ENCODE measurements around the gene RPL7A.

Gene RPL7A

DNA sequence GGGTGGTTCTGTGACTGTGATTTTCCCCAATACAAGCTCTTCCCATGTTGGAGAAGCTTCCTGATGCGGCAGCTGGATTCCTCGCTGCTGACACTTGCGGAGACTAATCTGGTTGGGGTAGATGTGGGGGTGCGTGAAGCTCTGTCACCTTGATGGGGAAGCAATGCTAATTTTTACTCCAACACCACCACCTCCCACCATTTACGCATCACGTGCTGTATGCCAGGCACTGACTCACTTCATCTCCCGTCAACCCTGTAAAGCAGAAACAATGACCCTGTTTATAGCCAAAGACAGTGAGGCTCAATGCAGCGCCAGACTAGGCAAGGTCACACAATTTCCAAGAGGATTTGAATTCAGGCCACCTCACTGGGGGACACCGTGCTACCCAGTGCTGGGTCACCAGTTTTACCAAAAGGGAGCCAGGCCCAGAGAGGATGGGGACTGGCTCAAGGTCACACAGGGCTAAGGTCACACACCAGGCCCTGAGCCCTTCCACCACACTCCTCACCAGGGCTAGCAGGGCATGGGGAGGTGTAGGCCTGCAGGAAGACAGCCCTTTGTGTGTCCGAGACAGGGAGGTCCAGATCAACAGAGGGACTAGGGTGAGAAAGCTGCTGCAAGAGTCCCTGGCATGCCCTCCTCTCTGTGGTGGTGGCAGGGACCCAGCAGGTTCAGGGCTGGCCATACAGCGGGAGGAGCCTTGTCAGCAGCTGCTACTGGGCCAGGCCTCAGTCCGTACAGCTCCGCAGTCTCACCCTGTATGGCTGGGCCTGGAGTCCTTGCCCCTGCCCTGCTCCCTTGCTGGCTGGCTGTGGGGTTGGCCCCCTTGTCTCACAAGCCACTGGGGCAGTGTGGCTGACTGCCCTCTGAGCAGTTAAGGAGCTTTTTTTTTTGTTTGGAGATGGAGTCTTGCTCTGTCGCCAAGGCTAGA is 31.4 kb downstream of the RPL7A start:
- peaks cover 12% of the 10 kb centered on the region; the same call in 1 of the 2 replicates for H3K27me3 ChIP-seq (ENCODE audit: control insufficient read depth, insufficient read depth, low read length)
- no peak overlapping the region for H3K9ac ChIP-seq (ENCODE audit: low read length)
- no peaks in the 10 kb centered on the region for H3K36me3 ChIP-seq (ENCODE audit: control insufficient read depth, insufficient read depth, low read length)
- H3K27ac ChIP-seq (ENCODE audit: low read depth, low read length), result no peak overlapping the region
- no peak overlapping the region for H3K4me3 ChIP-seq (ENCODE audit: low read depth, low read length)
- H3K9me3 ChIP-seq (ENCODE audit: control insufficient read depth, insufficient read depth, low read depth, low read length), result peaks cover 11% of the 10 kb centered on the region; the same call in 1 of the 2 replicates
- H3K4me1 ChIP-seq (ENCODE audit: control insufficient read depth, insufficient read depth, low read length), result peaks cover 3% of the 10 kb centered on the region; the same call in 1 of the 2 replicates

DNA sequence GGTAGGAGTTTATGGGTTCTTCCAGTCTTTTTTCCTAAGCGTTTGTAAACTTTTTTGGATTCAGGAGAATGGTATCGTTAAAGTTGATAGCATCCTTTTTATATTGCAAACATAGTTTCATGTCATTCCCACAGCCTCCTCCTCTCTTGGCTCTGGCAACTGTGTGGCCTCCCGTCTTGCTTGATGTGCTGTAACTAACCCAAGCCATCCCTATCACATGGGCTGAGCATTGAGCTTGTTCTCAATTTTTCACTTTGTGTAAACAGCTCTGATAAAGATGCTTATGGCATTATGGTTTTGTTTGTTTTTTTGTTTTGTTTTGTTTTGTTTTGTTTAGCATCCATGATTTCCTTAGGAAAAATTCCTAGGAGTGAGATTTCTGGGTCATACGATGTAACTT is 32.7 kb downstream of the RPL7A start:
- Histone ChIP-seq H3K4me1 (ENCODE audit: control insufficient read depth, insufficient read depth, low read length) (peaks cover 3% of the 10 kb centered on the region; the same call in 1 of the 2 replicates), H3K9me3 (ENCODE audit: control insufficient read depth, insufficient read depth, low read depth, low read length) (peaks cover 11% of the 10 kb centered on the region; the same call in 1 of the 2 replicates), H3K36me3 (ENCODE audit: control insufficient read depth, insufficient read depth, low read length) (no peaks in the 10 kb centered on the region), H3K9ac (ENCODE audit: low read length) (no peak overlapping the region), H3K27ac (ENCODE audit: low read depth, low read length) (no peak overlapping the region), H3K27me3 (ENCODE audit: control insufficient read depth, insufficient read depth, low read length) (peaks cover 12% of the 10 kb centered on the region; the same call in 1 of the 2 replicates), H3K4me3 (ENCODE audit: low read depth, low read length) (no peak overlapping the region)

DNA sequence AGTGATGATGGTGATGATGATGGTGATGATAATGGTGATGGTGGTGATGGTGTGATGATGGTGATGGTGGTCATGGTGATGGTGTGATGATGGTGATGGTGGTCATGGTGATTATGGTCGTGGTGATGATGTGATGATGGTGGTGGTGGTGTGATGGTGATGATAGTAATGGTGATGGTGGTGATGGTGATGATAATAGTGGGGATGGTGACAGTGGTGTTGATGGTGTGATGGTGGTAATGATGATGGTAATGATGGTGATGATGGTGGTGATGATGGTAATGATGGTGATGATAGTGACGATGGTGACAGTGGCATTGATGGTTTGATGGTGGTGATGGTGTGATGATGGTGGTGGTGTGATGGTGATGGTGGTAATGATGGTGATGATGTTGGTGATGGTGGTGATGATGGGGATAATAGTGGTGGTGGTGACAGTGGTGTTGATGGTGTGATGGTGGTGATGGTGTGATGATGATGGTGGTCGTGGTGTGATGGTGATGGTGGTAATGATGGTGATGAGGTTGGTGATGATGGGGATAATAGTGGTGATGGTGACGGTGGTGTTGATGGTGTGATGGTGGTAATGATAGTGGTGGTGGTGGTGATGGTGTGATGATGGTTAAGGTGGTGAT is 34.6 kb downstream of the RPL7A start:
- Histone ChIP-seq H3K4me3 (ENCODE audit: low read depth, low read length) (no peak overlapping the region), H3K9ac (ENCODE audit: low read length) (no peak overlapping the region), H3K9me3 (ENCODE audit: control insufficient read depth, insufficient read depth, low read depth, low read length) (peaks cover 11% of the 10 kb centered on the region; the same call in 1 of the 2 replicates), H3K4me1 (ENCODE audit: control insufficient read depth, insufficient read depth, low read length) (peaks cover 3% of the 10 kb centered on the region; the same call in 1 of the 2 replicates), H3K27ac (ENCODE audit: low read depth, low read length) (no peak overlapping the region), H3K27me3 (ENCODE audit: control insufficient read depth, insufficient read depth, low read length) (0 out of 2 replicates have a peak, but pooled peaks cover 3% of the 10 kb centered on the region), H3K36me3 (ENCODE audit: control insufficient read depth, insufficient read depth, low read length) (no peaks in the 10 kb centered on the region)

DNA sequence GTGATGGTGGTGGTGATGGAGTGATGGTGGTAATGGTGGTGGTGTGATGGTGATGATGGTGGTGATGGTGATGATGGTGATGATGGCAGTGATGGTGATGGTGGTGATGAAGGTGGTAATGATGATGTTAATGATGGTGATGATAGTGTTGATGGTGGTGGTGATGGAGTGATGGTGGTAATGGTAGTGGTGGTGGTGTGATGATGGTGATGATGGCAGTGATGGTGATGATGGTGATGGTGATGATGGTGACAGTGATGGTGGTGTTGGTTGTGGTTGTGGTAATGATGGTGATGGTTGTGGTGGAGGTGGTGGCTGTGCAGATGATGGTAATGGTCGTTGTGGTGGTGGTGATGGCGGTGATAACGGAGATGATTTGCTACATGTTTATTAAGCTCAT is 35.4 kb downstream of the RPL7A start:
- no peak overlapping the region for H3K27ac ChIP-seq (ENCODE audit: low read depth, low read length)
- no peaks in the 10 kb centered on the region for H3K36me3 ChIP-seq (ENCODE audit: control insufficient read depth, insufficient read depth, low read length)
- H3K9ac ChIP-seq (ENCODE audit: low read length), result no peak overlapping the region
- peaks cover 11% of the 10 kb centered on the region; the same call in 1 of the 2 replicates for H3K9me3 ChIP-seq (ENCODE audit: control insufficient read depth, insufficient read depth, low read depth, low read length)
- H3K4me1 ChIP-seq (ENCODE audit: control insufficient read depth, insufficient read depth, low read length), result no peaks in the 10 kb centered on the region; the same call in 1 of the 2 replicates
- H3K4me3 ChIP-seq (ENCODE audit: low read depth, low read length), result no peak overlapping the region
- H3K27me3 ChIP-seq (ENCODE audit: control insufficient read depth, insufficient read depth, low read length), result 0 out of 2 replicates have a peak, but pooled peaks cover under 1% of the 10 kb centered on the region

DNA sequence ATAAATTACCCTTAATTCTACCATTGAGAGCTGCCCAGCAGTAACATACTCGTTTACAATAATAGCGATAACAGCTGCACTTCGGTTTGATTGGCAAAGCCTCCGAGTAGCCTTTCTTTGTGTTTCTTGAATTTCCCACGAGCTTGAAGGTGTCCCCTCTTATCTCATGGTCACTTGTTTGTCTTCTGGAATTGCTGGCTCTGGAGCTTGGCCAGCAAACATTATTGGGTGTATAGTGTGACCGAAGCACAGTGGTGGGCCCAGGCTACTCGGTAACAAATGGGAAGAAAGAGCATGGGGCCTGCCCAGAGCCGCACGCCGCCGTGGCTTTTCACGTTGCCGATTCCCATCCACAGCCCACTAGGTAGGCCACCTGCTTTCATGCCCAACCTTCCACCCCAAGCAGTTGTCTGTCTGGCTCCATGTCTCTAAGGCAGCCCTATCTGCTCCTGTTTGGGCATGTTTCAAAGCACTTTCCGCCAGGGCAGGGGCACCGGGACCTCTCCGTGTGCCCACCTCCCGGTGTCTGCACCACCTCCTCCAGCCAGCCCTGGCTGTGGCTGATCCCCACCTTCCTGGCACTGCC is 36.8 kb downstream of the RPL7A start:
- no peak overlapping the region for H3K4me3 ChIP-seq (ENCODE audit: low read depth, low read length)
- no peaks in the 10 kb centered on the region for H3K4me1 ChIP-seq (ENCODE audit: control insufficient read depth, insufficient read depth, low read length)

DNA sequence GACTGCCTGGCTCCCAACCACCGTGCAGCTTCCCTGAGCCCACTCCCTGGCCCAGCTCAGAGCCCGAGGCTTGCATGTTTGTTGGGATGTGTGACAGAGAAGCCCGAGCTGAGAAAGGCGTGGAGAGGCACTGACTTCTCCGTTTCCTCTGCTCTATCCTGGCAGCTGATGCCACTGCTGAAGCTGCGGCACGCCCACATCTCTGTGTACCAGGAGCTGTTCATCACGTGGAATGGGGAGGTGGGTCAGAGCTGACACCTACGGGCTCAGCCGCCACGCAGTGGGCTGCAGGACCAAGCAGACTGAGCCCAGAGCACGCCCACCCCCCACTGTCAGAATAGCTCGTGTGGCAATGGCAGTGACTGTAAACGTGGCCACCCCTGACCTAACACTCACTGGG is 37.4 kb downstream of the RPL7A start:
- H3K4me1 ChIP-seq (ENCODE audit: control insufficient read depth, insufficient read depth, low read length), result no peaks in the 10 kb centered on the region
- H3K27me3 ChIP-seq (ENCODE audit: control insufficient read depth, insufficient read depth, low read length), result no peaks in the 10 kb centered on the region
- H3K9ac ChIP-seq (ENCODE audit: low read length), result no peak overlapping the region
- no peak overlapping the region for H3K4me3 ChIP-seq (ENCODE audit: low read depth, low read length)
- peaks cover 15% of the 10 kb centered on the region for H3K9me3 ChIP-seq (ENCODE audit: control insufficient read depth, insufficient read depth, low read depth, low read length)
- H3K36me3 ChIP-seq (ENCODE audit: control insufficient read depth, insufficient read depth, low read length), result no peaks in the 10 kb centered on the region
- no peak overlapping the region for H3K27ac ChIP-seq (ENCODE audit: low read depth, low read length)

More for the DNA sequence above, 36.8 kb downstream of the RPL7A start:
- Histone ChIP-seq H3K36me3 (ENCODE audit: control insufficient read depth, insufficient read depth, low read length) (no peaks in the 10 kb centered on the region), H3K9me3 (ENCODE audit: control insufficient read depth, insufficient read depth, low read depth, low read length) (peaks cover 11% of the 10 kb centered on the region; the same call in 1 of the 2 replicates), H3K27me3 (ENCODE audit: control insufficient read depth, insufficient read depth, low read length) (no peaks in the 10 kb centered on the region), H3K9ac (ENCODE audit: low read length) (no peak overlapping the region), H3K27ac (ENCODE audit: low read depth, low read length) (no peak overlapping the region)

DNA sequence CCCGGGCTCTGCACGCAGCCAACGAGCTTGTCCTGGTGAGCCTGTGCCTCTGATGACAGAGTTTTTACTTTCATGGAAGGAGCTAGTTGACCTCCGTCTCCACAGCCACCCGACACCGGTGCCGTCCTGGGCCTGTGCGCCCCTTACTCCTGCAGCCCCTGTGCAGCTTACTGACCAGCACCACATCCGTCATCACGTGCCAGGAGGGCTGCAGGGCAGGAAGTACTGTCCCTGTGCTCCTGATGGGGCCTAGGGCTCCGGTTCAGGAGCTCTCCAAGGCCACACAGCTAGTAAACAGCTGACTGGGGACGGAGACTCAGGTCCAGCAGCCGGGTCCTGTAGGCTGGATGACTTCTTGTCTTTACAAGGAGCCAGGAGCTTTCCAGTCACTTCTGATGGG is 38.3 kb downstream of the RPL7A start:
- H3K9me3 ChIP-seq (ENCODE audit: control insufficient read depth, insufficient read depth, low read depth, low read length), result peaks cover 18% of the 10 kb centered on the region
- no peak overlapping the region for H3K4me3 ChIP-seq (ENCODE audit: low read depth, low read length)
- H3K4me1 ChIP-seq (ENCODE audit: control insufficient read depth, insufficient read depth, low read length), result no peaks in the 10 kb centered on the region
- no peaks in the 10 kb centered on the region for H3K36me3 ChIP-seq (ENCODE audit: control insufficient read depth, insufficient read depth, low read length)
- no peaks in the 10 kb centered on the region for H3K27me3 ChIP-seq (ENCODE audit: control insufficient read depth, insufficient read depth, low read length)
- H3K27ac ChIP-seq (ENCODE audit: low read depth, low read length), result no peak overlapping the region
- no peak overlapping the region for H3K9ac ChIP-seq (ENCODE audit: low read length)

DNA sequence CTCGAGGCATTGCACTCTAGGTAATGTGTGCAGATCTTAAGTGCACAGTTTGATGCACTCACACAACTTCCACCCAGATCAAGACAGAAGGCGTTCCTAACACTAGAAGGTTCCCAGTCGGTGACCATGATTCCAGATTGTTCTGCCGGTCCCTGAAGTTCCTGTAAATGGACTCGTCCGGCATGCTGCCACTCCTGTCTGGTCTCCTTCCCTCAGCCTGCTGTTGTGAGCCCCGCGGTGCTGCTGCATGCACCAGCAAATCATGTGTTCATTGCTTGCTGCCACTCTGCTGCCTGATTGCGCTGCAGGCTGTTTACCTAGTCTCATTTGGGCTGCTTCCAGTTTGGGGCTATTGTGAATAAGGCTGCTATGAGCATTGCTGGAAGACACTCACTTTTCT is 39.7 kb downstream of the RPL7A start:
- no peaks in the 10 kb centered on the region for H3K4me1 ChIP-seq (ENCODE audit: control insufficient read depth, insufficient read depth, low read length)
- H3K27ac ChIP-seq (ENCODE audit: low read depth, low read length), result no peak overlapping the region
- H3K36me3 ChIP-seq (ENCODE audit: control insufficient read depth, insufficient read depth, low read length), result no peaks in the 10 kb centered on the region
- H3K9ac ChIP-seq (ENCODE audit: low read length), result no peak overlapping the region
- no peak overlapping the region for H3K4me3 ChIP-seq (ENCODE audit: low read depth, low read length)
- no peaks in the 10 kb centered on the region for H3K27me3 ChIP-seq (ENCODE audit: control insufficient read depth, insufficient read depth, low read length)
- peaks cover 16% of the 10 kb centered on the region for H3K9me3 ChIP-seq (ENCODE audit: control insufficient read depth, insufficient read depth, low read depth, low read length)

DNA sequence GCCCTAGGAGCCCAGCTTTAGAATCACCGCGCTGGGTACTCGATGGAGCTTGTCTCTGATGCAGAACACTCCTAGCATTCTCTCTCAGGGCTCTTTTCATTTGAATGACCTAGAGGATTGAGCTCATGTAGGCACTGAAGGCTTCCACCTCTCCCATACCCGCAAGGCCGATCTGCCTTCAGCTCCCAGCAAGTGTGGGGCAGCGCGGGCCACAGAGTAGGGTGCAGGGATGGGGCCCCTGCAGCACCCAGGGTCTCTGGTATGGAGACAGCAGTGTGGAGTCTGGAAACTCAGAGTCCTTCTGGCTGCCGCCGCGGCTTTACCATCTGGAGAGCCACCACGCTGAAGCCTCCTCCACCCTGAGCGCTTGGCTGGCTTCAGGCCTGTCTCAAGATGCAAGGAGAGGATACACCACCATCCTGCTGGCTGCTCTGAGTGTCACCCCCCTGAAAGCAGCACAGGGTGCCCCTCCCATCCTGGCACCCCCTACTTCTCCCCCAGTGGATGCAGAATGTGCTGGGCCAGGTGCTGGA is 41.1 kb downstream of the RPL7A start:
- Histone ChIP-seq H3K4me1 (ENCODE audit: control insufficient read depth, insufficient read depth, low read length) (no peaks in the 10 kb centered on the region), H3K9me3 (ENCODE audit: control insufficient read depth, insufficient read depth, low read depth, low read length) (peaks cover 7% of the 10 kb centered on the region), H3K36me3 (ENCODE audit: control insufficient read depth, insufficient read depth, low read length) (no peaks in the 10 kb centered on the region), H3K9ac (ENCODE audit: low read length) (no peak overlapping the region), H3K27me3 (ENCODE audit: control insufficient read depth, insufficient read depth, low read length) (peaks cover 5% of the 10 kb centered on the region; the same call in 1 of the 2 replicates), H3K4me3 (ENCODE audit: low read depth, low read length) (no peak overlapping the region), H3K27ac (ENCODE audit: low read depth, low read length) (no peak overlapping the region)

DNA sequence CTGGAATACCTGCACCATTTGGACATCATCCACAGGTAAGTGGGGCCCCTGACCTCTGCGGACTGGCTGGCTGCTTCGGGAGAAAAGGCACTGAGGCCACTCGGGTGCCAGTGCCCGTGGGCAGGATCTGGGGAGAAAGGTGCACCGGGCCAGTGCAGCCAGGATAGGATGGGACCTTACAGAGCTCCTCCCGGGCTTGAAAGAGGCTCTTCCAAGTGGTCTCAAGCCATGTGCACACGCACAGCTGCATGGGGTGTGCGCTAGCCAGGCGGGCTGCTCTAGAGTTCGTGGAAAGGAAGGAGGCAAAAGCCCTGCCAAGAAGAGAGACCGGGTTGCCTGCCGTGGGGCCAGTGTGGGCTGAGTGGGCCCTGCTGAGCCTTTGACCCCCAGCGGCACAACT is 41.5 kb downstream of the RPL7A start:
- H3K4me3 ChIP-seq (ENCODE audit: low read depth, low read length), result no peak overlapping the region
- H3K9me3 ChIP-seq (ENCODE audit: control insufficient read depth, insufficient read depth, low read depth, low read length), result peaks cover 7% of the 10 kb centered on the region
- H3K9ac ChIP-seq (ENCODE audit: low read length), result no peak overlapping the region
- H3K27me3 ChIP-seq (ENCODE audit: control insufficient read depth, insufficient read depth, low read length), result peaks cover 5% of the 10 kb centered on the region; the same call in 1 of the 2 replicates
- no peaks in the 10 kb centered on the region for H3K4me1 ChIP-seq (ENCODE audit: control insufficient read depth, insufficient read depth, low read length)
- H3K36me3 ChIP-seq (ENCODE audit: control insufficient read depth, insufficient read depth, low read length), result no peaks in the 10 kb centered on the region
- H3K27ac ChIP-seq (ENCODE audit: low read depth, low read length), result no peak overlapping the region
